Tibial nerve (tissue), 3 donors: ENCODE data around the gene GBX1.

Experiments used
- CTCF ChIP-seq, 5 experiments: fragments of 200-600 bp in 3 of 5; fragments of 450-650 bp in 2 of 5; sonication (generic) in 3 of 5; IDR thresholded peaks; one replicate each; pipeline ENCODE4 v1.5.1; 2016 to 2019; ENCODE audit warnings: antibody characterized with exemption in 5 of 5, mild to moderate bottlenecking in 3 of 5, moderate library complexity in 2 of 5
- POLR2A ChIP-seq, 2 donors: fragments of 450-650 bp; IDR thresholded peaks; one replicate each; pipeline ENCODE4 v1.6.1; 2017; ENCODE audit warnings: antibody characterized with exemption in 2 of 2, mild to moderate bottlenecking in 2 of 2, moderate library complexity in 2 of 2

- TF ChIP-seq POLR2A (IDR thresholded peaks at IDR 0.05) = no peak
- no peak for TF ChIP-seq CTCF (IDR thresholded peaks at IDR 0.05)
Observed at GRCh38 chr7:151103973-151104372, 63.5 kb downstream of the GBX1 start.
